Lower leg skin (tissue), 4 donors: Measurements from ENCODE around the gene CARF. TPM values are rescaled to one million over a fixed set of nuclear protein-coding genes. Genes with fewer than 3 reads are reported as not detected.

ENCODE experiments used
- DNase-seq, 2 donors: peaks; one replicate each; pipeline ENCODE4 v3.0.0-alpha.2; 2019; ENCODE audit warnings: low spot score in 2 of 2
- H3K4me3 ChIP-seq: fragments of 200-600 bp; sonication (generic); 2 replicates; pipeline ENCODE4 v1.5.1; 2017; ENCODE audit warnings: mild to moderate bottlenecking, low read depth; ENCODE audit not compliant: poor library complexity, severe bottlenecking
- CTCF ChIP-seq, 3 donors: fragments of 450-650 bp; IDR thresholded peaks; one replicate each; pipeline ENCODE4 v1.5.1; 2016; ENCODE audit warnings: antibody characterized with exemption in 3 of 3, mild to moderate bottlenecking in 3 of 3, moderate library complexity in 2 of 3
- POLR2A ChIP-seq, 2 donors: fragments of 450-650 bp; IDR thresholded peaks; one replicate each; pipeline ENCODE4 v1.6.1; 2016 to 2017; ENCODE audit warnings: antibody characterized with exemption in 2 of 2, mild to moderate bottlenecking in 1 of 2, moderate library complexity in 1 of 2
- WGBS, 2 donors: methylation state at CpG; one replicate each; pipeline ENCODE4 v1.1.5; 2018; 5-methylcytosine and 5-hydroxymethylcytosine counted together
- intact Hi-C: fragments of 100-400 bp; cut with DNase I; formaldehyde crosslinking; loops from one replicate; pipeline ENCODE4 v1.15.0; 2023; ENCODE audit warnings: low total_unique reads
- total RNA-seq, 4 donors: library from RNA; depleted of rRNA; stranded (reverse); fragments of >200 nt; gene quantifications; one replicate each; pipeline ENCODE4 v1.1.0, GENCODE V29; 2016

CARF gene
- total RNA-seq, 4 donors from 2014 or later, result 9.1 to 12.1 (median 10.2) TPM

- 65 to 71% methylated on average over 4 of the region's 4 CpGs for WGBS, 2 donors
- intact Hi-C loops, result no loop called here
- H3K4me3 ChIP-seq, result no peak overlapping the region
- DNase-seq, result no peak
- no peak for TF ChIP-seq CTCF (IDR thresholded peaks at IDR 0.05)
- no peak for TF ChIP-seq POLR2A (IDR thresholded peaks at IDR 0.05)
These were observed 109.9 kb downstream of the CARF start for GRCh38 chr2:203021991-203022390.

DNA sequence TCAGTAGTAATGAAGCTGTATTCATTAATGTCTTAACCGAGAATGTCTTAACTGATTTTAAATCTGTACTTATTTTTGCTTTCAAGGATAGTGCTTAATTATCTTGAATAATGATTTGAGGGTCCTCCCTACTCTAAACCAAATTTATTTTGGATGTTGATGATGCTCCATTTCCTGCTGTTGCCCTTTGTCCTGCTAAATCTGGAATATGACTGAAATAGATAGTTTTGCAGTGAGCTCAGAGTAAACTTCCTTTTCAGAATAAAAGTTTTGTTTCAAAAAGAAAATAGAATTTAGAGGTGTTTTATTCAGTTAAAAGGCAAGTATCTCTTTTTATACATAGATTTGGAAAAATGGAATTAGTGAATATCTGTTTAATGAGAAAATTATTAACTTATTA is 110.7 kb downstream of the CARF start:
- TF ChIP-seq POLR2A (IDR thresholded peaks at IDR 0.05) (no peak), CTCF (IDR thresholded peaks at IDR 0.05) (no peak)
- DNase-seq, result no peak
- 35 to 45% methylated on average over 1 of the region's 1 CpG for WGBS, 2 donors
- H3K4me3 ChIP-seq, result no peak overlapping the region
- intact Hi-C loops, result no loop called here

DNA sequence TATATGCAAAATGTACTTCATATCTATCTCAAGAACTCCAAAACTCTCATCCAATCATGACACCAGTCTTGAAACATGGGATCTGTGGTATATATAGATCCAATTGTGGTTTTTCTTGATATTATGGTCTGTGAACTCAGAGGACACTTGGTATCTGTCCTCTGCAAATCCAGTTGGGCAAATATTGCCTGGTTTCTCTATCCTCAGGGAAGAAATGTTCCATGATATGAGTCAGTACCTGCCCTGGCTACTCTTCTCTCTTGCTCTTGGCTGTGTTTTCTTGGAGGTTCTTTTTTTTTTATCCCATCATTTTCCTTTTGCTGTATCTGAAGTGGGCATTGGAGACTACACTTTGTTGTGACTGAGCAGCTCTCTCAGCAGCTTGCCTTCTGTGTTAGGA is 113.5 kb downstream of the CARF start:
- DNase-seq, result no peak

GRCh38 chr2:203030545-203030944 is 118.5 kb downstream of the CARF start:
- intact Hi-C loops, result no loop called here
- no peak for TF ChIP-seq POLR2A (IDR thresholded peaks at IDR 0.05)
- no peak for TF ChIP-seq CTCF (IDR thresholded peaks at IDR 0.05)
- no peak overlapping the region for H3K4me3 ChIP-seq
- 95 to 99% methylated on average over 2 of the region's 2 CpGs for WGBS, 2 donors
- DNase-seq, result no peak

More for the DNA sequence above, 113.5 kb downstream of the CARF start:
- intact Hi-C loops, result no loop called here
- H3K4me3 ChIP-seq, result no peak overlapping the region
- TF ChIP-seq POLR2A (IDR thresholded peaks at IDR 0.05) (no peak), CTCF (IDR thresholded peaks at IDR 0.05) (no peak)

DNA sequence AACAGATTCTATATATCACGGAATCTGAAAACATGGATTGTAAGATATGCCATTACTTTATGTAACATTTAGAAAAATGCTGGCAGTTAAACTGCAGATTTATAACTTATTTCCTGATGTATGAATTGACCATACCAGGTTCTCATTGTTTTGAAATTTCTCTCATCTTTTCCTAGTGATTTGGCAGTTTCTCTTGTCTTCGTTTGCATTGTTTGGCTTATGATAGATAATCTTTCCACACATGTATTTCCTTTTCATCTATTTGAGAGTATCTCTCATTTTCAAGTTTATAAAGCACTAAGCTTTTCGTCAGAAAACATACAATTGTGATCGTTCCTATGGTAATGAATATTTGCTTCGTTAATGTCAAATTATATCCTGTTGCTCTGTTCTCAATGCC is 118.9 kb downstream of the CARF start:
- no peak overlapping the region for H3K4me3 ChIP-seq
- intact Hi-C loops, result no loop called here
- no peak for TF ChIP-seq CTCF (IDR thresholded peaks at IDR 0.05)
- no peak for TF ChIP-seq POLR2A (IDR thresholded peaks at IDR 0.05)
- DNase-seq, result no peak
- WGBS, 2 donors, result 85 to 86% methylated on average over 5 of the region's 5 CpGs

DNA sequence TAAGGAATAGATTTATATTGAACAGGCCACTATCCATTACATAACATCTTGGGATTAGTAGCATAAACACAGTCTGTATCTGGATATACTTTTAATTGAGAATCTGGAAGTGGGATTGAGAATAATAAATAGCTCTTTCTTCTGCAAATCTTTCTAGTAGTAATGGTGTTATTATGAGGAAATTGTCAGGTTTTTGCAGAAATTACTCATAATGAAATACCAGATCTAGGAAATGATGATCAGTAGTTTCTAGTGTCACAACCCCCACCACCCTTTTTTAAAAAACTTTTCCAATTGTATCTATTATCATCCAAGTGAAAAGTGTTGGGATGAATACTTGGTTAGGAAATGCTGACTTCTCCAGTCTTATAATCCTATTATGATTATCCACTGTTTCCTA is 121.3 kb downstream of the CARF start:
- intact Hi-C loops, result no loop called here
- no peak for DNase-seq
- no peak for TF ChIP-seq CTCF (IDR thresholded peaks at IDR 0.05)
- no peak for TF ChIP-seq POLR2A (IDR thresholded peaks at IDR 0.05)
- H3K4me3 ChIP-seq, result no peak overlapping the region
